Uterus (tissue), 2 donors: Measurements from ENCODE around the gene USP30.

Experiments
- CTCF ChIP-seq, 4 experiments: fragments of 200-600 bp in 2 of 4; fragments of 450-650 bp in 2 of 4; sonication (generic) in 2 of 4; IDR thresholded peaks; one replicate each; pipeline ENCODE4 v1.5.1; 2016 to 2019; ENCODE audit warnings: antibody characterized with exemption in 4 of 4, mild to moderate bottlenecking in 2 of 4, moderate library complexity in 1 of 4
- POLR2A ChIP-seq, 2 donors: fragments of 450-650 bp; IDR thresholded peaks; one replicate each; pipeline ENCODE4 v1.6.1; 2016; ENCODE audit warnings: antibody characterized with exemption in 2 of 2, mild to moderate bottlenecking in 1 of 2, moderate library complexity in 1 of 2

- TF ChIP-seq CTCF (IDR thresholded peaks at IDR 0.05) (no peak), POLR2A (IDR thresholded peaks at IDR 0.05) (no peak)
These were observed 73.4 kb downstream of the USP30 start for GRCh38 chr12:109125791-109126190.
